Measurements from ENCODE around the gene CACNA1D.
"Not testable (repeated sequence)": the region's sequence is repeated elsewhere in the genome, so short reads cannot be mapped to it uniquely, and the experiment has no call there.

The CACNA1D gene

DNA sequence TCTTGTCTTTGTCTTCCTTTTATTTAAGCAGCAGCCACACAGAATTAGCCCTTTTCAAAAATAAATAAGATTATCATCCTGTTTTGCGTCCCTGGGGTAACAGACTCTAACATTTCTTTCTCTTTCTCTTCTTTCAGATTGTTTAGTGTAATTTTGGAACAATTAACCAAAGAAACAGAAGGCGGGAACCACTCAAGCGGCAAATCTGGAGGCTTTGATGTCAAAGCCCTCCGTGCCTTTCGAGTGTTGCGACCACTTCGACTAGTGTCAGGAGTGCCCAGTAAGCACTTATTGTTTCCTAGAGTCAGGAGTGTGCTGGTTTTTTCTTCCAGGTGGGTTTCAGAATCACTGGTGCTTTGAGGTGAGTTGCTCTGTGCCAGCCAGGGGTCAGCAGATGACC, 165.6 kb downstream of the CACNA1D start:
- peaks cover 44% of the 10 kb centered on the region for H3K9me3 Mint-ChIP-seq
- no peak for DNase-seq (ENCODE audit: low spot score)
- no peak overlapping the region for H3K27ac Mint-ChIP-seq
- H3K36me3 Mint-ChIP-seq (ENCODE audit: low read depth) = no peaks in the 10 kb centered on the region
- no peak overlapping the region for H3K4me3 Mint-ChIP-seq
- H3K4me1 Mint-ChIP-seq (ENCODE audit: low read depth) = no peaks in the 10 kb centered on the region
- peaks cover 29% of the 10 kb centered on the region for H3K27me3 Mint-ChIP-seq (ENCODE audit: low read depth)

DNA sequence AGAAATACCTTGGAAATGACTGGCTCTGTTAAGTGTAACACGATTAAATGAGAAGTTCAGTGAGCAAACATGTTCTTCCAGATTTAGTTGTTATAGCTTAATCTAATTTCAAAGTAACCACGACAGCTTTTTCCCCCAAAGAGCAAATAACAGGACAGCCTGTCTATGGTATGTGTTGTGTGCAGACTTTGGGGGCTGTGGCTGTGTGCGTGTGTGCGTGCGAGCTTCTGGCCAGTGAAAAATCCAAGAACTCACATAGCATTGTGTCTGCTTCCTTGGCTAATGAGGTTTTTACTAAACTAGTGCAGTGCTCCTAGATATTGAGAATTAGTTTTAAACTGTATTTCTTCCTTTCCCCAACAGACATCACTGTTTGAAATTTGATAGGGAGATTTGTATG, 167.1 kb downstream of the CACNA1D start:
- Mint-ChIP-seq H3K36me3 (ENCODE audit: low read depth) (no peaks in the 10 kb centered on the region), H3K9me3 (peaks cover 30% of the 10 kb centered on the region), H3K27ac (no peak overlapping the region), H3K27me3 (ENCODE audit: low read depth) (peaks cover 32% of the 10 kb centered on the region), H3K4me3 (no peak overlapping the region), H3K4me1 (ENCODE audit: low read depth) (no peaks in the 10 kb centered on the region)
- DNase-seq (ENCODE audit: low spot score) = no peak

DNA sequence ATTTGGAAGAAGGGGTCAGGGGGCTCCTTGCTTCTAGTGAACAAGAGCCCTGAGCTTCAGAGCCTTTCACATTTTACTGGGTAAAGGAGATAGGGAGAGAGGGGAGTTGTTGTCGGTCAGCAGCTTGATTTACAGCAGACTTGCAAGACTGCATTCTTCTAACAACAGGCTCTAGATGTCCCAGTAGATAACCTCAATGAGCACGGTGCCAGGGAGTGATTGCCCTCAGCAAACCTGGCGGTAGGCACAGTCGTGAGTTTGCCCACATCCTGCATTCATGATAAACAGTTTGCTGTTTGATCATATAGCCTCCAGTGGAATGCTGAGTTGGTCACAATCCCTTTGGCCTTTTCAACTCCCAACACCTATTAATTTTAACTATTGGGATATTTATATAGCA, 170.4 kb downstream of the CACNA1D start:
- peaks cover 34% of the 10 kb centered on the region for H3K27me3 Mint-ChIP-seq (ENCODE audit: low read depth)
- not testable (repeated sequence) for H3K4me3 Mint-ChIP-seq; H3K4me1 Mint-ChIP-seq (ENCODE audit: low read depth); DNase-seq (ENCODE audit: low spot score); H3K36me3 Mint-ChIP-seq (ENCODE audit: low read depth); H3K27ac Mint-ChIP-seq
- peaks cover 30% of the 10 kb centered on the region for H3K9me3 Mint-ChIP-seq

DNA sequence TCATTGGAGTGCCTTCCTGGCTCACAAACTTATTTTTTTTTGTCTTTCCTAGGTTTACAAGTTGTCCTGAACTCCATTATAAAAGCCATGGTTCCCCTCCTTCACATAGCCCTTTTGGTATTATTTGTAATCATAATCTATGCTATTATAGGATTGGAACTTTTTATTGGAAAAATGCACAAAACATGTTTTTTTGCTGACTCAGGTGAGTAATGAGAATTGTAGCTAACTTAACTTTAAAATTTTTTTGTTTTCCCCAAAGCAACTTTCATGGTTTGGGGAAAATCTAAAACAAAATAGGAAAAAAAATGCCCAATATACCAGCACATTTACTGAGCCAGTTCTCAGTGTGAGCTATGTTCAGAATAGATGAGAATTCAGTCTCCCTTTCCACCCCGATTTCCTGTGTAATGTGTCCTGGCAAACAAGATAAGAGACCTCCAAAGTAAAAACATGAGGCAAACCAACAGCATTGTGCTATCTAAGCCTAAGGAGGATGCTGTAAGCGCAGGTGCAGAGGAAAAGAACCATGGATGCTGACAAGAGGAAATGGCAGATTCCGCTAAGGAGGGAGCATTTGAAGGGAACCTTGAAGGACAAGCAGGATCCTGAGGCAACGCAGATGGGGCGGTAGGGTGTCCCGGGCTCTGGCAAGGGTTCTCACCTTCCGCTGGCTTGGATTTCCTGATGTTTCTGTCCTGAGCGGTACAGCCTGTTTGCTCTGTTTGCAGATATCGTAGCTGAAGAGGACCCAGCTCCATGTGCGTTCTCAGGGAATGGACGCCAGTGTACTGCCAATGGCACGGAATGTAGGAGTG, 171.4 kb downstream of the CACNA1D start:
- Mint-ChIP-seq H3K9me3 (peaks cover 30% of the 10 kb centered on the region), H3K27ac (no peak overlapping the region), H3K4me3 (no peak overlapping the region), H3K36me3 (ENCODE audit: low read depth) (no peaks in the 10 kb centered on the region), H3K4me1 (ENCODE audit: low read depth) (peaks cover 3% of the 10 kb centered on the region), H3K27me3 (ENCODE audit: low read depth) (peaks cover 34% of the 10 kb centered on the region)
- DNase-seq (ENCODE audit: low spot score) = no peak

DNA sequence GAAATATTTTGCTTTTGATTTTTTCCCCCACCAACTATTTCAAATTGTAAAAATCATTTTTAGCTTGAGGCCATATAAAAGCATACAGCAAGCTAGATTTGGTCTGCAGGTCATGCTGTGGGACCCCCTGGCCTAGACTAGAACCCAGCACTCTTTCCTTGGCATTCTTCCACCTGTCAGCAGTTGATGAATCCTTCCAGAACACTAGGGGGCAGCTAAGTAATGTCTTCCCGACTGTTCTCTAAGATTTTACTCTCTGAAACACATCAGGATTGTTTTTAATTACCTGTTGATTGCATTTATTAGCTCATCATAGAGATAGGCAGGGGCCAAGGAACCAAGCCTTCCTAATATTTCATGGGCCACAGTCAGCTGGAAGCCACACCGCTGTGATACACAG, 174.5 kb downstream of the CACNA1D start:
- Mint-ChIP-seq H3K4me3 (no peak overlapping the region), H3K9me3 (peaks cover 8% of the 10 kb centered on the region)

DNA sequence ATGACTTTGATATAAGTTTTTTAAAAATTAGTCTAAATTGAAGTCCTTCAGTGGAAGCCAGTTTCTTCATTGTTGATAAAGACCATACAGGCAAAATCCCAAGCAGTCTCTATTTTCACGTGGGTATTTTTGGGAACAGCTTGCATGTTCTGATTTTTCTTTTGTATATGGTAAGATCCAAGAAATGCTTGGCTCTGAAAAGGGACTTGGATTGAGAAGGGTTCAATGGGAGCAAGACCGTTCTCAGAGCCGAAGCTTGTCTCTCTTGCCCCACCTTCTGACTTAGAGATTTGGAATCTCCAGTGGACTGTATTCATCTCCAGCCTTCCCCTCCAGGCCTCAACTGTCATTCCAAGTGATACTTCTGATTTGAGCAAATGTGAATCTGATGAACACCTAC, 176.3 kb downstream of the CACNA1D start:
- Mint-ChIP-seq H3K9me3 (no peaks in the 10 kb centered on the region), H3K27me3 (ENCODE audit: low read depth) (peaks cover 49% of the 10 kb centered on the region), H3K4me3 (no peak overlapping the region), H3K36me3 (ENCODE audit: low read depth) (no peaks in the 10 kb centered on the region), H3K4me1 (ENCODE audit: low read depth) (peaks cover 8% of the 10 kb centered on the region), H3K27ac (no peak overlapping the region)
- no peak for DNase-seq (ENCODE audit: low spot score)

More for the DNA sequence above, 174.5 kb downstream of the CACNA1D start:
- peaks cover 51% of the 10 kb centered on the region for H3K27me3 Mint-ChIP-seq (ENCODE audit: low read depth)
- no peaks in the 10 kb centered on the region for H3K36me3 Mint-ChIP-seq (ENCODE audit: low read depth)
- no peak for DNase-seq (ENCODE audit: low spot score)
- H3K27ac Mint-ChIP-seq = no peak overlapping the region
- H3K4me1 Mint-ChIP-seq (ENCODE audit: low read depth) = peaks cover 4% of the 10 kb centered on the region

DNA sequence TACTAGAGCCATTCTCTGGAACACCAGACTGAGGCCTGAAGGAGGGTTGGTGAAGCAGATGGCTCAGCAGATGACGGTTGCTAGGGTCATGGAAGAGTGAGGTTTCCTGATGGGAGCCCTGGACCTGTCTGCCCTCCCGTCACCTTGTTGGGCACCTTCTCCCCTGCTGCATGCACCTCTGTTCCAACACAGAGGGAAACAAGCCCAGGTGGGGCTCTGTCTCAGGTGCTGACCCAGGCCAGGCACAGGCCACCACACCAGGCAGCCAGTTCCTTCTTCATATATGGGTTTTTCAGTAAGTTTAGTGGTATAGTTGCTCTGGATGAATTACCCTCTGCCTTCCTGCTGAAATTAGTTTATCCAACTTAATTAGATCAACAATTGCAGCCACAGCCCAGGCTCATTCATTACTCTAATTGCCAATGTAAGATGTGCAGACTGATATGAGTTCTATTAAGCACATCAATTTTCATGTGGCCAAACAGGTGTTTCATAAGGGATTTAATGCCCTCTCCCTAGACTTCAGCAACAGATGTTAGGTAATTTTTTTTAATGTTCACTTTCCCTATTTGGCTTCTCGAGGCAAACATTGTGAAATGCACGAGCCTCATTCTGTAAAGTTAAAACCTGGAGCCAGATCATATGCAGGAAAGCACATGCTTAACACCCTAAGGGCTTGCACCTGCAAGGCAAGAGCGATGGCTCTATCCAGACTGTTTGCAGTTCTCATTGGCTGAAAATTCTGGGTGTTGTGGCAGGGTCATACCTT, 177.0 kb downstream of the CACNA1D start:
- Mint-ChIP-seq H3K27ac (no peak overlapping the region), H3K4me1 (ENCODE audit: low read depth) (peaks cover 8% of the 10 kb centered on the region), H3K9me3 (no peaks in the 10 kb centered on the region), H3K36me3 (ENCODE audit: low read depth) (no peaks in the 10 kb centered on the region), H3K27me3 (ENCODE audit: low read depth) (peaks cover 43% of the 10 kb centered on the region), H3K4me3 (no peak overlapping the region)
- DNase-seq (ENCODE audit: low spot score) = no peak

DNA sequence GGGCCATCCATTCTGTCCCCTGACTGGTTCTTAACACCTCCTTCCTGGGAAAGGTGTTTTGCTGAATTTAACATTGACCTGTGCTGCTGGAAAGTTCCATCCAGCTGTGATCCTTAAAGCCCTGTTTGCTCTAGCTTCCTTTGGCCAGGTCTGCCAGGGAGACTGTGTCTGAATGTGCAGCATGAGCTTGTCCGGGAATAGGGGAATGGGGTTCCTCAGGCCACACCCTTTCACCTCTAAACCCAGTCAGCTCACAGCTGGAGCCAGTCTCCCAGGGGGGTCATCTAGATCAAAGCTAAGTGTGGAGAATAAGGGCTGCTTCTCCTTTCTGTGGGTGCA, 177.5 kb downstream of the CACNA1D start:
- H3K36me3 Mint-ChIP-seq (ENCODE audit: low read depth) = no peaks in the 10 kb centered on the region
- H3K9me3 Mint-ChIP-seq = no peaks in the 10 kb centered on the region
- peaks cover 8% of the 10 kb centered on the region for H3K4me1 Mint-ChIP-seq (ENCODE audit: low read depth)
- peaks cover 40% of the 10 kb centered on the region for H3K27me3 Mint-ChIP-seq (ENCODE audit: low read depth)
- no peak overlapping the region for H3K27ac Mint-ChIP-seq
- DNase-seq (ENCODE audit: low spot score) = no peak
- no peak overlapping the region for H3K4me3 Mint-ChIP-seq

DNA sequence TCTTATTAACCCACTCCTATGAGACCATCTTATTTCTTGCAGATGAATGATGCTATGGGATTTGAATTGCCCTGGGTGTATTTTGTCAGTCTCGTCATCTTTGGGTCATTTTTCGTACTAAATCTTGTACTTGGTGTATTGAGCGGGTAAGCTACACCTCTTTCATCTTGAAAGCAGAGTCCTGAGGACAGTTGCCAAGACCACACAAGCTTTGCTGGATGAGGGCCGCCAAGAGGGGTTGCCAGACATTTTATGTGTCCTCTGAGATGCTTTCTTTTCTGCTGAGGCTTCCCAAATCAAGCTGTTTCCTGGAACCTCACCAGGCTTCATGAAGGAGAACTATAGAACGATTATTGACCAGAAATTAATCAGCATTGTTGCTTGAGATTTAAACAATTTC, 178.6 kb downstream of the CACNA1D start:
- Mint-ChIP-seq H3K27ac (no peak overlapping the region), H3K36me3 (ENCODE audit: low read depth) (no peaks in the 10 kb centered on the region)
- DNase-seq (ENCODE audit: low spot score) = no peak

DNA sequence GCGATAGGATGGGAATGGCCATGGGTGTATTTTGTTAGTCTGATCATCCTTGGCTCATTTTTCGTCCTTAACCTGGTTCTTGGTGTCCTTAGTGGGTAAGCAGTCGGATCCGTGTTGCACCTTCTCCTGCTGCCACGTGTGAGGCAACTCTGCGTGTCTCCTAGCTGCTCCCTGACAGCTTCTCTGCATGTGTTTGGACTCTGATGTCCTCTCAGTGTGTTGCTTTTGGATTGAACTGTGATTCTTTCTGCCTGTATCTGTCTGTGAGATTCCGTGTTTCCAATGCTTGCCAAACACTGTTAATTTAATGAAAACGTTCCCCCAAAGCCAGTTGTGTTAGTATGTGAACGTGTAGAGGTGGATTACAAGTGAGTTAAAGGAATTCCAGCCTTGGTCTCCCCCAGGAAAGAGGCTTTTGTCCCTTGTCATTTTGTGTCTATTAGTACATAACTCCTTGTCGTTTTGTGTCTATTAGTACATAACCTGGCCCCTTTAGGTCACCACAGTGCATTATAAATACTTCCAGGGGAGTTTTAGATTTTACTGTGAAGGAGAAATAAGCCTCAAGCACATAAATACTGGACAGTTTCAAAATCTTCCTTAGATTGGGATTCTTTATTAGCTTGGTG, 179.4 kb downstream of the CACNA1D start:
- H3K4me1 Mint-ChIP-seq (ENCODE audit: low read depth) = peaks cover 13% of the 10 kb centered on the region
- no peak overlapping the region for H3K4me3 Mint-ChIP-seq
- no peak for DNase-seq (ENCODE audit: low spot score)
- H3K27me3 Mint-ChIP-seq (ENCODE audit: low read depth) = peaks cover 30% of the 10 kb centered on the region
- no peaks in the 10 kb centered on the region for H3K36me3 Mint-ChIP-seq (ENCODE audit: low read depth)
- no peak overlapping the region for H3K27ac Mint-ChIP-seq
- no peaks in the 10 kb centered on the region for H3K9me3 Mint-ChIP-seq

More for the DNA sequence above, 178.6 kb downstream of the CACNA1D start:
- H3K4me3 Mint-ChIP-seq = no peak overlapping the region
- H3K27me3 Mint-ChIP-seq (ENCODE audit: low read depth) = peaks cover 32% of the 10 kb centered on the region
- peaks cover 13% of the 10 kb centered on the region for H3K4me1 Mint-ChIP-seq (ENCODE audit: low read depth)
- H3K9me3 Mint-ChIP-seq = no peaks in the 10 kb centered on the region

DNA sequence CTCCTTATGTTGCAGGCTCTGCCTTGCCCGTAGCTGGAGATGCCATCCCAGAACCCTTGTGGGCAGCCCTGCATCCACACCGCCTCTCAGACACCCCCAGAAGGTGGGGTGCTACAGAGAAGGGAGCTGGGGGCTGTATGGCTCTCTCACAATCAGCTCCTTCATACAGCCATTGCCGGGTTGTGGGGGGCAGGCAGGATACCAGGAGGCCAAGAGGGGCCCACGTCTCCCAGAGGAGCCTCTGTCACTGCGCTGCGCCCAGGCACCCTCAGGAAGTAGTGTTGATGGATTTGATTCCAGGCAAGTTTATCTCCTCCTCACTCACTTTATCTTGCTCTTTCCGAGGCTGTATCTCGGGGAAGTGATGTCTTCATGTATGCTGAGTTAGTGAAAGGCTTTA, 180.2 kb downstream of the CACNA1D start:
- Mint-ChIP-seq H3K9me3 (no peaks in the 10 kb centered on the region), H3K36me3 (ENCODE audit: low read depth) (no peaks in the 10 kb centered on the region), H3K4me1 (ENCODE audit: low read depth) (peaks cover 11% of the 10 kb centered on the region), H3K27ac (no peak overlapping the region), H3K27me3 (ENCODE audit: low read depth) (peaks cover 29% of the 10 kb centered on the region), H3K4me3 (no peak overlapping the region)
- no peak for DNase-seq (ENCODE audit: low spot score)

DNA sequence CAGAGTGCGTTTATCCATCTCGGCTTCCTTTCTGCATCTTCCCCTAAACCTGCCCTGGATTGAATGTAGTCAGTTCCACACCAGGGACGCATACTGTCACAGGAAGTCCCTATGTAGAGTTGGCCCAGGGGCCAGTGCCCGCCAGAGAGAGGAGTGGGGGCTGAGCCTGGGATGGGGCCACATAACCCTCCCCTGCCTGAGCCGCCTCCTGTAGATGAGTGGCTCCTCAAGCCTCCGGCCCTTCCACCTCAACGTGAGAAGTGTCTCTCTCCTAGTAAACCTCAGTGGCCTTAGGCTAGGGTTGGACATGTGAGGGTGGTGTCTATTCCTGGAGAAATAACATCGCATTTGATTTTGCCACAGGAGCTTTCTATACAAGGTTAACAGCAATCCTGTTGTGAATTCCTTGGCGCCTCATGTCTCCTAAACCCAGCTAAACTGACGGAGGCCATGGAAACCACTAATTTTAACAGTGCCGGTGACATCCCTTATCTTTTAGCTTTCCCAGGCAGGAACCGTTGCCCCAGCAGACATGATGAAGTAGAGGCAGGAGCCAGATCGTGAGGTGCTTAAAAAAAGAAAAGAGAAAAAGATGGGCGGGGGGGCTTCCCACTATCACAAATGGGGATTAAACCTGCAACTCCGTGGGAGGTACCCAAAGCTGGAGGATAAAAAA, 180.7 kb downstream of the CACNA1D start:
- H3K9me3 Mint-ChIP-seq = no peaks in the 10 kb centered on the region
- no peaks in the 10 kb centered on the region for H3K36me3 Mint-ChIP-seq (ENCODE audit: low read depth)
- peaks cover 11% of the 10 kb centered on the region for H3K4me1 Mint-ChIP-seq (ENCODE audit: low read depth)
- H3K4me3 Mint-ChIP-seq = no peak overlapping the region
- H3K27me3 Mint-ChIP-seq (ENCODE audit: low read depth) = peaks cover 29% of the 10 kb centered on the region
- DNase-seq (ENCODE audit: low spot score) = no peak
- H3K27ac Mint-ChIP-seq = no peak overlapping the region

DNA sequence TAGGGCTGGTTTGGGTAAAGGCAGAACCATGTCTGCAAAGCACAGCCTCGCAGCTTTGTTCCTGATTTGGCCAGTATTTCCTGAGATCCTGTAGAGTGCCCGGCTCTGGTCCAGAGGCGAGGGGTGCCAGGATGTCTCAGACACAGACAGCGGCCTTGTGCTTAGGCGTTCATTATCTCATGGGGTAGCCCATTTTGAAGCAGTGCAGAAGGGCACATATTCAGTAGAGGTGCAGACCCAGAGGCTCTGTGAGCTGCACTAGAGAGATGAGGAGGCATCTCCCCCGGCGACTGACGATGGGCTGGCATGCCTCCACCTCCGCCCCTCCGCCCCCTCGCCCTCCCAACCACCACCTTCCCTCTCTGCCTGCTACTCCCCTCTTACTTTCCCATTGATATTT, 181.5 kb downstream of the CACNA1D start:
- DNase-seq (ENCODE audit: low spot score) = no peak
- no peaks in the 10 kb centered on the region for H3K9me3 Mint-ChIP-seq
- H3K4me3 Mint-ChIP-seq = no peak overlapping the region
- no peaks in the 10 kb centered on the region for H3K36me3 Mint-ChIP-seq (ENCODE audit: low read depth)
- H3K4me1 Mint-ChIP-seq (ENCODE audit: low read depth) = peaks cover 11% of the 10 kb centered on the region
- H3K27ac Mint-ChIP-seq = no peak overlapping the region
- H3K27me3 Mint-ChIP-seq (ENCODE audit: low read depth) = peaks cover 32% of the 10 kb centered on the region

DNA sequence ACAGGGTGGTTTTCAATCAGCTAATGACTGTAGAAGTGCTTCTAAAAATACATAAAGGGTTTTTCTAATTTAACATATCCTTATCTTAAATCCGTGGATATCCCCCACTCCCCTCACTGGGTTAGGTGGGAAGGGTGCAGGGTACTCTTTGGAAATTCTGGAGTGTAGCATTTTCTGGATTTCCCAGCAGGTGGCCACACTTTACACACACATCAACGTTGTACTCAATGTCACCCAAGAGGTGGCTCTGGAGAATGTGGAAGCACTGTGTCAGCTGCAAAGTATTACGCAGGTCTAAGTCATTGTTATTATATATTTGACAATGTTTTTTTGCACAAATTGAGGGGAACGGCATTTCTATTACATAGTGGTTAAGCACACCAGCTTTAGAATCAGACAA, 183.0 kb downstream of the CACNA1D start:
- no peaks in the 10 kb centered on the region for H3K36me3 Mint-ChIP-seq (ENCODE audit: low read depth)
- H3K9me3 Mint-ChIP-seq = no peaks in the 10 kb centered on the region
- DNase-seq (ENCODE audit: low spot score) = no peak
- no peak overlapping the region for H3K4me3 Mint-ChIP-seq
- peaks cover 11% of the 10 kb centered on the region for H3K4me1 Mint-ChIP-seq (ENCODE audit: low read depth)
- peaks cover 39% of the 10 kb centered on the region for H3K27me3 Mint-ChIP-seq (ENCODE audit: low read depth)
- no peak overlapping the region for H3K27ac Mint-ChIP-seq

Measured in T-helper 2 cell treated with Interferon-gamma antibody and Interleukin-4, amounts not matched to agents 5 μg/mL and 100 μg/mL, for 36 hours (primary cell).